Activated T-helper 9 cell treated with anti-CD3 and anti-CD28 coated beads, Interleukin-2, amount 50 U/mL, for 16 hours (primary cell): ENCODE data around the gene MAML1.
"Not testable (repeated sequence)": the region's sequence is repeated elsewhere in the genome, so short reads cannot be mapped to it uniquely, and the experiment has no call there.

Experiments used
- DNase-seq: peaks from one replicate; pipeline ENCODE4 v3.0.0-alpha.2; 2020; ENCODE audit warnings: low read depth

MAML1 gene

GRCh38 chr5:179769271-179769670 is 36.6 kb downstream of the MAML1 start:
- no peak for DNase-seq

- no peak for DNase-seq
Measured at GRCh38 chr5:179769796-179770195, 37.2 kb downstream of the MAML1 start.

- no peak for DNase-seq
Measured at GRCh38 chr5:179771311-179771895, 38.8 kb downstream of the MAML1 start.

- no peak for DNase-seq
Measured at GRCh38 chr5:179772351-179772750, 39.7 kb downstream of the MAML1 start.

- DNase-seq, result no peak
Measured at GRCh38 chr5:179773686-179774040, 41.0 kb downstream of the MAML1 start.

- no peak for DNase-seq
Measured at GRCh38 chr5:179774442-179774841, 41.8 kb downstream of the MAML1 start.

- no peak for DNase-seq
Measured at GRCh38 chr5:179776411-179776938, 43.9 kb downstream of the MAML1 start.

- no peak for DNase-seq
Measured at GRCh38 chr5:179777456-179777855, 44.8 kb downstream of the MAML1 start.

DNA sequence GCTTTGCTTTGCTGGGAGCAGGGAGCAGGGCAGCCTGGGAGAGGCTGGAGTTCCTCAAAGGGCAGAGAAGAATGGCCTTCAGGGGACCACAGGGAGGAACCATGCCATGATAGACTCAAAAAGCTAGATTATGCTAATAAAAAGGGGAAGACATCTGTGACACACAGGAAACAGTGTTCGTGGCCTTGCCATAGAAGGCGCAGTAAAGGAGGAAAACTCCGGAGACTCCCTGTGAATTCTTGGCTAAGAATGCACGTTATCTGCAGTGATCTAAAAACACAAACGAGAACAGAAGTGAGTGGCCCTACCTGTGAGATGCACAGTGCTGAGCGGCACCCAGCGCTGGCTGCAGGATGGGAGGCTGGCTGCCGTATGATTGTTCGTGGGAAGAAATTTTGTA is 45.3 kb downstream of the MAML1 start:
- DNase-seq, result no peak

GRCh38 chr5:179778591-179778990 is 46.0 kb downstream of the MAML1 start:
- no peak for DNase-seq

DNA sequence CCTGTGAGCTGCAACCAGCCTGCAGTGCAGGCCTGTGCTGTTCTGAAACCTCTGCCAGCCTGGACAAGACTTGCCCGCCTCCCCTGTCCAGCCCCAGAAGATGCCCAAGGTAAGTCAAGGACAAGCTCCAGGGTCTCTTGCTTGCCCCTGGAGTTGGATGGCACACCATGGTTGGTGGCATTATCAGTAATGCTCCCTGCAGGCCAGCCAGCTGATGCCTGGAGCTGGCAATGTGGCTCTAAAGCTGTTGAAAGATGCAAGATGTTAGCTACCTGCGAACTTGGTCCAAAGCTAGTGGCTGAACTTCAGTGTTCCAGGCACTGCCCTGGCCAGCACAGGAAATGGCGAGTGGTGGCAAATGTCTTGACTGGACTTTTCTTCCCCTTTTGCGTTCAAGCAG is 47.2 kb downstream of the MAML1 start:
- no peak for DNase-seq

- no peak for DNase-seq
Measured at GRCh38 chr5:179780362-179780761, 47.7 kb downstream of the MAML1 start.

GRCh38 chr5:179781846-179782245 is 49.2 kb downstream of the MAML1 start:
- DNase-seq, result no peak

- DNase-seq, result no peak
Measured at GRCh38 chr5:179783128-179783527, 50.5 kb downstream of the MAML1 start.

DNA sequence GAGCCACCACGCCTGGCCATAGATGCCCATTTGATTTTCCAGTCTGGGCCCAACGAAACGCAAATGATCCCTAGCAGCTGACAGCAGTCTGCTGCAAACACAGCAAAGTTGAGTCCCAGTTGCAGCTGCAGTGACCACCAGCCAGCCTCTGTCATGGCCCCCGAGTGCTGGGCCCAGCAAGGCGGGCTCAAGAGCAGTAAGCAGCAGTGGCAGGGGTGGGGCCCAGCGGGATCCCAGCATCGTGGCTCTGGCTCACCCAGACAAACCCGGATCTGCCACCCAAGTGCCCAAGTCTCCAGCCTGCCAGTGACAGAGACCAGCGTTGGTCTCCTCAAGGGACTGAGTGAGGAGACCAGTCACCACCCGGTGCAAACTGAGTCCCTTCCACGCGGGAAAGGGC is 54.2 kb downstream of the MAML1 start:
- no peak for DNase-seq

- no peak for DNase-seq
Measured at GRCh38 chr5:179788193-179788854, 55.7 kb downstream of the MAML1 start.

GRCh38 chr5:179789278-179789677 is 56.7 kb downstream of the MAML1 start:
- not testable (repeated sequence) for DNase-seq

GRCh38 chr5:179791881-179792611 is 59.4 kb downstream of the MAML1 start:
- DNase-seq, result no peak

DNA sequence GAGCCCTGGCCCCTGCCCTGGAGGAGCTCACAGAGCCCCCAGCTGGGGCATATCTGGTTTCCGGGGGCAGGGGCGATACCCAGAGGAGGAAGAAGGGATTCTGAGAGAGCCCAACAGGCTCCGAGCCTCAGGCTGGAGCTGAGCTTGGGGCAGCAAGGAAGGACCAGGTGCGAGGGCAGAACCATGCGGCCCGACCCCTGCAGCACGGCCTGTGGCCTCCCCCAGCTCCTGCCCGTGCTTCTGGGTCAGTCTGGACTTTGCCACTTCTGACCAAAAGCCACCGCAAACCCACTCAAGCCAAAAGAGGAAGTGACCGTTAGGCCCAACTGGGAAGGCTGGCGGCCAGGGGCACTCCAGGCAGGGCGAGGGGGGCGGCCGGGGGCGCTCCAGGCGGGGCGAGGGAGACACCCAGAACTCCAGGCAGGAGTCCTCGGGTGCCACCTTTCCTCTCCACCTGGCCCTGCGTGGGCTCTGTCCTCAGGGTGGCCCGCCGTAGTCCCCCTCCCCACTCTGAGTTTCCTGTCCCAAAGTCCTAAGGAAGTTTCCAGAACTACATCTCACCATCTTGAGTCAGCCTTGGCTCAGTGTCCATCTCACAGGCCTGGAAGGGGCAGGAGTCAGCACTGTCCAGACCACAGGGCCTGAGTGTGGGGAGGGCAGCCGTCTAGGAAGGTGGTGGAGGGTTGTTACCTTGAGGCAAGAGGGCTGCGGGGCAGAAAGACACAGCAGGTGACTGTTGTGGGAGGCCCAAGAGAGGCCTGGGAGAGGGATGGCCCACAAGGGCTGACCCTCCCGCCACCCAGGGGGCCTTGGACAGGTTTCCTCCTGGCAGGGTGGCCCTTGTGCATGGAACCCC is 60.2 kb downstream of the MAML1 start:
- DNase-seq, result no peak

- DNase-seq, result no peak
Measured at GRCh38 chr5:179793468-179794139, 61.0 kb downstream of the MAML1 start, which contains the start of gene LTC4S. Gene LTC4S (plus strand): TSS chr5:179793986. CDS start chr5:179794081, 95 bp downstream.

GRCh38 chr5:179794171-179794570 is 61.5 kb downstream of the MAML1 start:
- DNase-seq, result no peak

DNA sequence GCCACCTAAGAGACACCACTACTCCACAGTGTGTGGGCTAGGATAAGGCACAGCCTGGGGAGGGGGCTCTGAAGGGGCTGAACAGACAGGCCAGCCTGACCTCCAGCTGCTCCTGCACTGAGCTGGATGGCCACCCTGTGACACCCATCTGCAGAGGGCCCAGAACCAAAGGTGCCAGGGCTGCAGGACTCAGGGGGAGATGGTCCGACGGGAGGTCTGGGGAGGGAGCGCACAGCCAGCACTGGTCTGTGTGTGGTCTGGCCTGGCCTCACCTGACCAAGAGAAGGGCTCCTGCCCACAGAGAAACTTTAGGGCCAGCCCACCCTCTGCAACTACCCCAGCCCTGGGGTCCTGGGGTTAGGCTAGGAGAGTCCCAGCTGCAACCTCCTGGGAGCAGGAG is 62.0 kb downstream of the MAML1 start:
- DNase-seq, result no peak
